Mammary epithelial cell (primary cell): ENCODE results near the gene BRAP.

Experiments used
- CTCF ChIP-seq, 2 donors: IDR thresholded peaks in 1 of 2; conservative IDR thresholded peaks in 1 of 2; 2 replicates each; pipeline ENCODE4 v1.5.1; 2011 to 2012; ENCODE audit warnings: inconsistent platforms in 2 of 2, low read length in 2 of 2, mild to moderate bottlenecking in 2 of 2, control low read depth in 1 of 2, low read depth in 1 of 2; ENCODE audit not compliant: insufficient read depth in 1 of 2; ENCODE audit errors: extremely low read depth in 1 of 2
- EZH2 ChIP-seq: IDR thresholded peaks from 2 replicates; pipeline ENCODE4 v1.6.1; 2012; ENCODE audit warnings: low read length, inconsistent platforms, borderline replicate concordance

GRCh38 chr12:111640506-111640905 is 45.2 kb downstream of the BRAP start:
- TF ChIP-seq CTCF (conservative IDR thresholded peaks at IDR 0.05 in 1 of 2, IDR thresholded peaks at IDR 0.05 in 1 of 2; ENCODE audit: extremely low read depth in 1 of 2, insufficient read depth in 1 of 2, low read depth in 1 of 2, low read length in 2 of 2) (no peak), EZH2 (no peak)
